ENCODE measurements around the gene ASF1A. TPM values are rescaled to one million over a fixed set of nuclear protein-coding genes. Genes with fewer than 3 reads are reported as not detected.

ASF1A gene
- total and polyA plus RNA-seq, 7 donors: 5.3 to 22.1 (median 10.8) TPM

DNA sequence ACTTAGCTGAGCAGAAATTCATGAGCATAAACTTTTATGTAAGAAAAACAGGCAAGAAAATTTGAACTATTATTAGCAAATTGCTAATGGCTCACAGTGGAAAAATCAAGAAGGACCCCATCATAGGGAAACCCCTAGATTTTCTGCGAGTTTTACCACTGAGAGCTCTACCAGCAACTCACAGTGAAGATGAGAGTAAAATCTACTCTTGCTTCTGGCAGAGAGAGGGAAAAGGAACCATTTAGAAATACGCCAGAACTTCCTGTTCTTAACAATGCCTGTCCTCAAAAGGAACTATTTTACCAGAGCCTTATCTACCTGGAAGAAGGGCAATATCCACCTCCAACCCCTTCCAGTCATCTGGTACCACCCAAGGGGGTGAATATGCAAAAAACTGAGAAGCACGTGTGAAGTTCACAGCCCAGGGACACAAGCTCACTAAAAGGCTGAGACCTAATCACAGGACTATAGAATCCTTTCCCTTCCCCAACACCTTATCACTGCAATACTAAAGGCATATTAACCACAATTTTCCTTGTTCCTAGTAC, 34.4 kb upstream of the ASF1A start:
- H3K27me3 ChIP-seq (ENCODE audit: insufficient read depth in 3 of 3, low read length in 2 of 3): no peaks in the 10 kb centered on the region
- TF ChIP-seq, protein P1, sequence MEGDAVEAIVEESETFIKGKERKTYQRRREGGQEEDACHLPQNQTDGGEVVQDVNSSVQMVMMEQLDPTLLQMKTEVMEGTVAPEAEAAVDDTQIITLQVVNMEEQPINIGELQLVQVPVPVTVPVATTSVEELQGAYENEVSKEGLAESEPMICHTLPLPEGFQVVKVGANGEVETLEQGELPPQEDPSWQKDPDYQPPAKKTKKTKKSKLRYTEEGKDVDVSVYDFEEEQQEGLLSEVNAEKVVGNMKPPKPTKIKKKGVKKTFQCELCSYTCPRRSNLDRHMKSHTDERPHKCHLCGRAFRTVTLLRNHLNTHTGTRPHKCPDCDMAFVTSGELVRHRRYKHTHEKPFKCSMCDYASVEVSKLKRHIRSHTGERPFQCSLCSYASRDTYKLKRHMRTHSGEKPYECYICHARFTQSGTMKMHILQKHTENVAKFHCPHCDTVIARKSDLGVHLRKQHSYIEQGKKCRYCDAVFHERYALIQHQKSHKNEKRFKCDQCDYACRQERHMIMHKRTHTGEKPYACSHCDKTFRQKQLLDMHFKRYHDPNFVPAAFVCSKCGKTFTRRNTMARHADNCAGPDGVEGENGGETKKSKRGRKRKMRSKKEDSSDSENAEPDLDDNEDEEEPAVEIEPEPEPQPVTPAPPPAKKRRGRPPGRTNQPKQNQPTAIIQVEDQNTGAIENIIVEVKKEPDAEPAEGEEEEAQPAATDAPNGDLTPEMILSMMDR (IDR thresholded peaks at IDR 0.05): no peak
- no peaks in the 10 kb centered on the region for H3K9me3 ChIP-seq
- 72 to 80% (median 74%) methylated on average over 3 of the region's 3 CpGs for WGBS, 3 donors
- peaks cover 28% of the 10 kb centered on the region for H3K4me1 ChIP-seq
- no peaks in the 10 kb centered on the region for H3K36me3 ChIP-seq (ENCODE audit: insufficient read depth in 1 of 2, low read depth in 1 of 2)
- intact Hi-C loops (cut with DNase I): no loop called here
- ATAC-seq (no peak), DNase-seq (no peak)
- no peak overlapping the region for H3K27ac ChIP-seq
- H3K4me3 ChIP-seq: no peak overlapping the region

DNA sequence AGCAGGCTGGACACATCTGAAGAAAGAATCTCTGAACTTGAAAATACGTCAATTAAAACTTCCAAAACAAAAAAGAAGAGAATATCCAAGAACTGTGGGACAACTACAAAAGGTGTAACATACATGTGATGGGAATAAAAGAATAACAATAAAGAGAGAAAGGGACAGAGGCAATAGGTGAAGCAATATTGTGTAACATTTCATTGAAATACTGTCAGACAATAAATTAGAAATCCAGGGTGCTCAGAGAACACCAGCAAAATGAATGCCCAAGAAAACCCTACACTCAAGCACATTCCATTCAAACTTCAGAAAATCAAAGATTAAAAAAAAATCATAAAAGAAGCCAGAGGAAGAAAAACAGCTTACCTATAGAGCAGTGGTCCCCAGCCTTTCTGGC, 33.6 kb upstream of the ASF1A start:
- peaks cover 36% of the 10 kb centered on the region for H3K4me1 ChIP-seq
- H3K36me3 ChIP-seq (ENCODE audit: insufficient read depth in 1 of 2, low read depth in 1 of 2): no peaks in the 10 kb centered on the region
- TF ChIP-seq, protein P1 (IDR thresholded peaks at IDR 0.05): no peak
- DNase-seq: no peak
- no peak overlapping the region for H3K27ac ChIP-seq
- intact Hi-C loops (cut with DNase I): no loop called here
- no peaks in the 10 kb centered on the region for H3K27me3 ChIP-seq (ENCODE audit: insufficient read depth in 3 of 3, low read length in 2 of 3)
- 100% methylated on average over 1 of the region's 1 CpG for WGBS, 3 donors
- H3K4me3 ChIP-seq: no peak overlapping the region
- no peak for ATAC-seq
- no peaks in the 10 kb centered on the region for H3K9me3 ChIP-seq

DNA sequence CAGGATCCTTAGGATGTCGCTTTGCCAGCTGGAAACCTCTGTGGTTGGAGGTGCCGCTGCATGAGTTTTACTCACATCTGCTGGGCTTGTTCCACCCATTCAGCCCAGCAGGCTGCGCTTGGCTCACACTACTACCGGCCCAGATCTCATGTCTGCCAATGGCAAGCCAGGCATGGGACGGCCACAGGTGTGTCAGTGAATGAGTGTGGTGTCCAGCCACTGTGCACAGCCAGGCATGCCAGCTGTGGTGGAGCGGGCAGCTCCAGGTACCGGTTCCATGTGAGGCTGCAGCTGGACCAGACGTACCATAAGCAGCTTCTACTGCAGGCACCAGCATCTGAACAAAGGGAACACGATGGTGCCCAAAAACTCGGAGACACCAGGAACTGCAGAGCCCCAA, 33.1 kb upstream of the ASF1A start:
- no peak overlapping the region for H3K4me3 ChIP-seq
- TF ChIP-seq, protein P1 (IDR thresholded peaks at IDR 0.05): peak; percentile 10
- intact Hi-C loops (cut with DNase I): no loop called here
- peaks cover 36% of the 10 kb centered on the region for H3K4me1 ChIP-seq
- no peak overlapping the region for H3K27ac ChIP-seq
- ATAC-seq (peak; percentile 90 to 97 (median 92)), DNase-seq (peak; percentile 32 to 69)
- H3K36me3 ChIP-seq (ENCODE audit: insufficient read depth in 1 of 2, low read depth in 1 of 2): no peaks in the 10 kb centered on the region
- no peaks in the 10 kb centered on the region for H3K27me3 ChIP-seq (ENCODE audit: insufficient read depth in 3 of 3, low read length in 2 of 3)
- WGBS, 3 donors: 47 to 66% (median 60%) methylated on average over 10 of the region's 10 CpGs
- no peaks in the 10 kb centered on the region for H3K9me3 ChIP-seq

DNA sequence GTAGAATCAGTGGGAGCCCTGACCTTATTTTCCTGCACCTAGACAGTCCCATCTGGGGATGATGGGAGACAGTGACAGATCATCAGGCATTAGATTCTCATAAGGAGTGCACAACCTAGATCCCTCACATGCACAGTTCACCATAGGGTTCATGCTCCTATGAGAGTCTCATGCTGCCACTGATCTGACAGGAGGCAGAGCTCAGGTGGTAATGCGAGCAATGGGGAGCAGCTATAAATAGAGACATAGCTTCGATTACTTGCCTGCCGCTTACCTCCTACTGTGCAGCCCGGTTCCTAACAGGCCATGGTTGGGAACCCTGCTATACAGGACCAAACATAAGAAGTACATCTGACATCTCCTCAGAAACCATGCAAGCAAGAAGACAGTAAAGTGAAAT, 31.5 kb upstream of the ASF1A start:
- Histone ChIP-seq H3K9me3 (no peaks in the 10 kb centered on the region), H3K4me3 (no peak overlapping the region), H3K27ac (no peak overlapping the region), H3K27me3 (ENCODE audit: insufficient read depth in 3 of 3, low read length in 2 of 3) (no peaks in the 10 kb centered on the region), H3K4me1 (peaks cover 36% of the 10 kb centered on the region), H3K36me3 (ENCODE audit: insufficient read depth in 1 of 2, low read depth in 1 of 2) (no peaks in the 10 kb centered on the region)
- TF ChIP-seq, protein P1 (IDR thresholded peaks at IDR 0.05): no peak
- intact Hi-C loops (cut with DNase I): no loop called here
- 27 to 53% (median 49%) methylated on average over 4 of the region's 4 CpGs for WGBS, 3 donors
- ATAC-seq: no peak
- DNase-seq: no peak

Data from psoas muscle (tissue), 8 donors.